ENCODE data around the gene TMEM61.
A peak's percentile ranks its signal among the peaks of the same experiment; 100 is the strongest.

TMEM61 gene

GRCh38 chr1:54986025-54986424 is 5.6 kb downstream of the TMEM61 start:
- DNase-seq: no peak

- no peak for DNase-seq
Observed at GRCh38 chr1:54986533-54986932, 6.1 kb downstream of the TMEM61 start.

- no peak for DNase-seq
Observed at GRCh38 chr1:54987427-54987826, 7.0 kb downstream of the TMEM61 start.

DNA sequence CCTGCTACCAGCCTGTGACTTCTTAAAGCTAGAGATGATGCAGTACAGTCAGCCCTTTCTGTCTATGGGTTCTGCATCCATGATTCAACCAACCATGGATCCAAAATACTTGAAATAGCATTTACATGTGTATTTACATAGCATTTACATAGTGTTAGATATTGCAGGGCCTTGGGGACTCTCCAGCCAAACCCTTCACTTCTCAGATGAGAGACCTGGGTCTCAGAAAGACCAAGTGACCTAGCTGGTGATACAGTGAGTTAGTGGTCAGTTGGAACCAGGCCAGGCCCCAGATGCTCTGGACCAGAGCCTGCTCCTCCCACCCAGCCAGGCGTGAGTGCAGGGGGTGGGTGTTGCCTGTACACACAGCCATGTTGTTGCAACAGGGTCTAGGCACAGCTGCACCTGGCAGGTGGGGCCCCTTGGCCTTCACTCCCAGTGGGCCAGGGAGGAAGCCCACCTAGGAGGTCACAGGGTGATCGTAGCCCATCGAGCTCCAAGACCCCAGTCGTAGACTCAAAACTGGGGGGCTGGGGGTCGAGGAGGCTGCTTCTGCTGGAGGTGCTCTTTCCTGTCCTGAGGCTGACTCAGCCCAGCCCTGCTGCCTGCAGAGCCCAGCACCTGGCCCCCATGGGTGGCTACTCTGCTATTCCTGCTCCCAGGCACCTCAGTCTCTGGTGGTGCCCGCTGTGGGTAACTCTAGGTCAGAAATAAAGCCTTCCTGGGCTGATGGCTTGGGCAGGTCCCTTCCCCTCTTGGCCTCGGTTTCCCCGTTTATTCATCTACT is 7.7 kb downstream of the TMEM61 start:
- DNase-seq: no peak

GRCh38 chr1:54988975-54989374 is 8.5 kb downstream of the TMEM61 start:
- DNase-seq: no peak

DNA sequence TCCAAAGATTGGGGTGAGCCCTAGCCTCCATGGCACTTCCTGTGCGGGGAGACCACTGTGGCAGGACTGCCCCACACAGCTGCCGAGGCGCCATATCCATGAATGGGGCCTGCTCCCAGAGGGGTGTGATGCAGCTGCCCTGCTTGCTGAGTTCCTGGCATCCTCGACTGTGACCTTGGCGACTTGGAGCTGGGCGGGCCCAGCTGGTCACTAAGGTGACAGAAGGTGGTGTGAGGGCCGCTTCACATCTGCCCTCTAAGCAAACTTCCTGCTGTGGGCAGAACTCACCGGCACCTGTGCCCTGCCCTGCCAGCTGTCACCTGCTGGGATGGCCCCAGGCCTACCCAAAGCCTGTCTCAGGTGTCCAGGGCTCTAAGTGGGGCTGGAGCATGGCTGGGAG is 9.0 kb downstream of the TMEM61 start:
- no peak for DNase-seq

GRCh38 chr1:54989968-54990810 is 9.8 kb downstream of the TMEM61 start:
- no peak for DNase-seq

GRCh38 chr1:54990916-54991315 is 10.5 kb downstream of the TMEM61 start:
- no peak for DNase-seq

GRCh38 chr1:54991939-54992338 is 11.5 kb downstream of the TMEM61 start:
- DNase-seq: no peak

DNA sequence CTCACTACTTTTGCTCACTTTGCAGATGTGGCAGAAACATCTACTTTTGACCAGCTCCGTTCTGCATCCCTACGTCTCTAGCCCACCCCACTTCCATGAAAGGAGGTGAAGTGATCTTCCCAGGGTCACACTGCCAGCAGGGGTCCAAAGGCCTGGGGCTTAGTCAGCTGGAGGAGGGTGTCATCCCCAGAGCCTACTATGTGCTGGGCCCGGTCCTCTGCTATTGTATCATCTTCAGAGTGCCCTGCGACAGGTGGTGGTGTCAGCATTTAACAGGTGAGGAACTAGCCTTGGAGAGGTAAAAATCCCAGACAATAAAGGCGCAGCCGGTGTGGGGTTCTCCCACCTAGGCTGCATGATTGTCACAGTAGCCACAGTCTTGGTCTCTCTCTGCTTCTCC is 12.7 kb downstream of the TMEM61 start:
- no peak for DNase-seq

GRCh38 chr1:54994355-54994990 is 14.0 kb downstream of the TMEM61 start:
- no peak for DNase-seq

- DNase-seq: peak; percentile 15
Observed at GRCh38 chr1:54995013-54995760, 14.8 kb downstream of the TMEM61 start.

GRCh38 chr1:54995835-54996234 is 15.4 kb downstream of the TMEM61 start:
- peak; percentile 19 for DNase-seq

GRCh38 chr1:54996359-54996868 is 16.0 kb downstream of the TMEM61 start:
- peak; percentile 63 for DNase-seq

DNA sequence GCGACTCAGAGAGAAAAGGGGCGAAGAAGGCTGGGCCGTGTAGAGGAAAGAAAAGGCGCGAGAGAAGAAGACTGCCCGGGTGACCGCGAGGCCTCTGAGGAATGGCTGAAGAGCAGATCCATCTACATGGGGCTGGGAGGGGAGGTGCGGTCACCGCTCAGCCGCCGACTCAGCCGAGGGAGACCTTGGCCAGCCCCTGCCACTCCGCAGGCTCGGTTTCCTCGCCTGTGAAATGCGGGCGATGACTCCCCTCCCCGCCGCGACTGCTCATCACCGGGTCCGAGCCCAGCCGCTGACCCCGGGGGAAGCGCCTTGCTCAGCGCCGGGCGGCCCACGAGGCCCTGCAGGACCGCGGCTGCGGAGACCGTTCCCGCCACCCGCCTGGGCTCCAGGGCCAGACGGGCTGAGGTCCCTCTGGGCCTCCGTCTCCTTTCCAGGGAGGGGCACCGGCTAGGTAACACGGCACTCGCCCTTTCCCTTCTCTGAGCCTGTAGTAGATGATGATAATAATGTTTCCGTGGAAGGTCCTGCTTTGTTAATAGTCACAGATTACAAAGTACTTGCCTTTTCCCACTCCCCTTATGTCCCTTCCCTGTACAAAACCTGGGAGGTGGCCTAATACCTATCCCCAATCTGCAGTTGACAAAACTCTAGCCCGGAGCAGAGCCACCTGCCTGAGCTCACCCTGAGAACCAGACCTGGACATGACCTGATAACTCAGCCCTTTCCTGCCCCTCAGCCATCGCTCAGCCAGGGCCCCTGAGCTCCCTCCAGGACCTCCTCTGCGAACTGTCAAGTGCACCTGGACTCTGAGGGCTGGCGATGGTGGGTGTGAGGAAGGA is 16.7 kb downstream of the TMEM61 start:
- DNase-seq: no peak

DNA sequence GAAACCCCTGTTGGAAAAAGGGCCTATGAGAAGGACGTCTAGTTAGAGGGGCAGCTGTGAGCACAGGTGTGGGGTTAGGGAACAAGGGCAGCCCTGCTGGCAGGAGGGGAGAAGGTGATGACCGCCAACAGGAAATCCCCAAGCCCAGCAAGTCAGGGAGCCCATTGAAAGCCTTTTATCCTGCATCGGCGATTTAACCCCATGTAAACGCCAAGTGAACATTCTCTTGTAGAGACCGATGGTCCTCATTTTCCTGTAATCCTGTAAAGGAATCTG is 17.2 kb downstream of the TMEM61 start:
- no peak for DNase-seq

GRCh38 chr1:54998100-54998499 is 17.7 kb downstream of the TMEM61 start:
- DNase-seq: no peak

GRCh38 chr1:54998677-54999076 is 18.2 kb downstream of the TMEM61 start, which contains the start of gene BSND:
Gene BSND, plus strand, starts transcription at chr1:54998933. Its CDS starts 254 bp downstream, at chr1:54999187.
- DNase-seq: no peak

DNA sequence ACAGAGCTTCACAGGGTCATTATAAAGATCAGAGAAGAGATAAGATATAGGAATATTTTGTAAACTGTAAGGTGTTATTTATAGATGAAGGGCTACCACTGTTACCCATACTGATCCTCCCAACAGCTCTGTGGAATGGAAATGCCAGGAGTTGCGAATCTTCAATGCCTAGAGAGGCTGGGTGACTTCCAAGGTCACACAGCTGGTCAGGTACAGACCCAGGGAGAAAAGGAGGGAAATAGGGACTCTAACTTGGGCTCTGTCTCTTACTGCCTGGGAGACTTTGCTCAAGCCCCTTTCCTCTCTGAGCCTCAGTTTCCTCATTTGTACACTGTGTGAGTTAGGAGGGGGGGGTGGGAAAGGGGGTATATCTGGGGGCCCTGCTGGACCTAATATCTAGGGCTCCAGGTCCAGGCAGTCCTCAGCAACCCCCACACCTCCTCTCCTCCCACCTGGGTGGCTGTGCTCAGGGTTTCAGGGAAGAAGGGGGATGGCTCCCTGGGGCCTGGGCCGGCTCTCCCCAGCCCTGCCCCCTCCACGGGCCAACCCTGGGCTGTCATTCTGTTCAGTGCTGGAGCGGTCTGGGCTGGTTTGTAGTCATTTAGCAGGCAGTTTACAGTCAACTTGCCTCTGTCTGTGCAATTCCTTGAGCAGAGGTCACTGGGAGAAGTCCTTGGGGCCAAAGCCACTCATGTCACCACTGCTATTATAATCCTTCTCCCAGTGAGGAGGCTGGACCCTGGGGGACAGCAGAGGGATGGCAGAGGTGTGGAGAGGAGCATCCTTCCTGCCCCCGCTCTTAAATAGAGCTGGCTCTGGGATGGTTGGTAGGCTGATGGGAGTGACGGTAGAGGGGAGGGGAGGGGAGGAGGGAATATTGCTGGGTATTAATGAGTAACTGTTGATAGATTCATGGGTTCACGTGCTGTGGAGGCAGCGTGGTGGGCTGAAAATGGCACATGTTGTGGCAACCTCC is 20.0 kb downstream of the TMEM61 start:
- no peak for DNase-seq

- DNase-seq: no peak
Observed at GRCh38 chr1:55001311-55001710, 20.9 kb downstream of the TMEM61 start.

DNA sequence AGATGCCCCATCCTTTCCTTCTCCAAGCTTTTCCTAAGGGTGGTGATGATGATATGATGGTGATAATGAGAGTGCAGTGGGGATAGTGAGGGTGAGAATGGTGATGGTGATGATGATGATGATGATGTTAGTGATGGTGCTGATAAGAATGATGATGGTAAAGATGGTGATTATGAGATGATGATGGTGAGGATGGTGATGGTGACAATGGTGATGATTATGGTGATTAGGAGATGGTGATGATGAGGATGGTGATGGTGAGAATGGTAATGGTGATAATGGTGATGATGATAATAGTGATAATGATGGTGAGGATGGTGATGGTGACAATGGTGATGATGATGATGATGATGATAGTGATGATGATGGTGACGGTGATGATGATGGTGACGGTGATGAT is 22.3 kb downstream of the TMEM61 start:
- no peak for DNase-seq
